ENCODE results near the gene NDUFAF7.

GRCh38 chr2:37284381-37284780 lies 52.9 kb downstream of the NDUFAF7 start:
- TF ChIP-seq POLR2A (IDR thresholded peaks at IDR 0.05) (no peak), CTCF (IDR thresholded peaks at IDR 0.05) (no peak)
